ENCODE data around the gene TM9SF1.

The TM9SF1 gene

DNA sequence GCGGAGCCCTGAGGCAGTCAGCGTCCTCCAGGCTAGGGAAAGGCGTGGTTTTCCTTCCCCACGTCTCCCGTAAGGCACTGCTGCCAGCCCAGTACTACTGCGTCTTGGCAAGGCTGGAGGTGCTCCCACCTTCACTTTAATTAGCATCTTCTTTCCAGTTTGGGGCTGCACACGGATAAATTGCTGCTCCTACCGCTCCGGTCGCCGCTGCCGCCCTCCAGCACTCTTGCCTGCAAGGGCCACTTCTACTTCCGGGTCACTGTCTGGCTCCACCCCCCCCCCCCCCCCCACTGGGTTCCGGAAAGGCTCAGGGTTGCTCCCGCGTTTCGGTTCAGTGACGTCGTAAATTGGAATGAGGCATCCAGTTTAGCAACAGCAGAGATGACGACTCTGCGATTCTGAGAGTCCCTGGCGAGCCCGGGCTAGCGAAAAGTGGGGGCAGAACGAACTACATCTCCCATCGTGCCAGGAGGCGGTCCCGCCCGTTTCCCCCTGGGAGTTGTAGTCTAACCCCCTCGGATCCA, 36.9 kb upstream of the TM9SF1 start, which contains the start of gene NEDD8:
NEDD8 (minus strand) TSS at position 247 of the 524 bp plus-strand sequence; CDS start at position 147, 100 bp downstream.
- Histone ChIP-seq H3K36me3 (ENCODE audit: insufficient read depth, low read length) (peaks cover 47% of the 10 kb centered on the region), H3K9me3 (ENCODE audit: insufficient read depth, low read length, severe bottlenecking) (no peaks in the 10 kb centered on the region), H3K4me3 (ENCODE audit: low read depth in 1 of 2, low read length in 2 of 2) (peak within 1 kb of the TSS; percentile 52 to 75), H3K9ac (ENCODE audit: low read depth, low read length) (peak within 1 kb of the TSS; percentile 67), H3K79me2 (ENCODE audit: insufficient read depth, low read length) (peaks cover 76% of the 10 kb centered on the region), H3K27me3 (ENCODE audit: insufficient read depth, low read length, poor library complexity) (no peaks in the 10 kb centered on the region), H3K27ac (ENCODE audit: low read length) (peak within 1 kb of the TSS; percentile 89), H3K4me2 (ENCODE audit: insufficient read depth, low read length) (peak within 1 kb of the TSS; percentile 99), H3K4me1 (ENCODE audit: insufficient read depth, low read length) (peaks cover 42% of the 10 kb centered on the region), H4K20me1 (ENCODE audit: insufficient read depth, low read length) (peaks cover 4% of the 10 kb centered on the region; the same call in 1 of the 2 replicates), H2AFZ (ENCODE audit: low read depth, low read length) (peak within 1 kb of the TSS; percentile 80)
- ATAC-seq (ENCODE audit: insufficient read depth, low read depth) (peak; percentile 88), DNase-seq (peak; percentile 93)
- no peak for TF ChIP-seq EZH2 (IDR thresholded peaks at IDR 0.05; ENCODE audit: borderline replicate concordance, low read depth, low read length, severe bottlenecking)
- no peak for TF ChIP-seq CTCF (IDR thresholded peaks at IDR 0.05; ENCODE audit: borderline replicate concordance, extremely low read depth, low read length, poor library complexity, severe bottlenecking)

- ATAC-seq (ENCODE audit: insufficient read depth, low read depth) (no peak; the same call in 2 of the 3 replicates), DNase-seq (no peak)
- H2AFZ ChIP-seq (ENCODE audit: low read depth, low read length): peak overlapping the region; percentile 80
- H3K4me2 ChIP-seq (ENCODE audit: insufficient read depth, low read length): peak overlapping the region; percentile 99
- peaks cover 4% of the 10 kb centered on the region; the same call in 1 of the 2 replicates for H4K20me1 ChIP-seq (ENCODE audit: insufficient read depth, low read length)
- TF ChIP-seq EZH2 (IDR thresholded peaks at IDR 0.05; ENCODE audit: borderline replicate concordance, low read depth, low read length, severe bottlenecking) (no peak), CTCF (IDR thresholded peaks at IDR 0.05; ENCODE audit: borderline replicate concordance, extremely low read depth, low read length, poor library complexity, severe bottlenecking) (no peak)
- H3K79me2 ChIP-seq (ENCODE audit: insufficient read depth, low read length): peaks cover 83% of the 10 kb centered on the region
- no peaks in the 10 kb centered on the region for H3K27me3 ChIP-seq (ENCODE audit: insufficient read depth, low read length, poor library complexity)
- H3K4me1 ChIP-seq (ENCODE audit: insufficient read depth, low read length): peaks cover 42% of the 10 kb centered on the region
- H3K9ac ChIP-seq (ENCODE audit: low read depth, low read length): peak overlapping the region; percentile 67
- peaks cover 40% of the 10 kb centered on the region for H3K36me3 ChIP-seq (ENCODE audit: insufficient read depth, low read length)
- H3K9me3 ChIP-seq (ENCODE audit: insufficient read depth, low read length, severe bottlenecking): no peaks in the 10 kb centered on the region
- peak overlapping the region; percentile 89 for H3K27ac ChIP-seq (ENCODE audit: low read length)
- peak overlapping the region; percentile 52 to 75 for H3K4me3 ChIP-seq (ENCODE audit: low read depth in 1 of 2, low read length in 2 of 2)
These were observed 36.3 kb upstream of the TM9SF1 start for GRCh38 chr14:24231263-24232120.

DNA sequence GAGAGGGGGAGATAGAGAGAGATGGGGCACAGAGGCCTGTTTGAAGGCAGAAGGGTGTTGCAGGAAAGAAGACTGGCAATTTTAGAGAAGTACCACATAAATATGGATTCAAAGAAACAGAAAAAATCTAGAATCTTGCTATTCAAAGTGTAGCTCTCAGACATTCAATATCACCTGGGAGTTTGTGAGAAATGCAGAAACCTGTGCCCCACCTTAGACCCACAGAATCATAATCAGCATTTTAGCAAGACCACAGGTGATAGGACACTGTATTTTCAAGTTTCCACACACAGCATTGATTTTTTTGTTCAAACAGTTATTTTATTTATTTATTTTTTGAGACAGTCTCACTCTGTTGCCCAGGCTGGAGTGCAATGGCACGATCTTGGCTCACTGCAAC, 33.7 kb upstream of the TM9SF1 start:
- Histone ChIP-seq H4K20me1 (ENCODE audit: insufficient read depth, low read length) (peaks cover 4% of the 10 kb centered on the region; the same call in 1 of the 2 replicates), H3K4me2 (ENCODE audit: insufficient read depth, low read length) (no peak overlapping the region), H3K9ac (ENCODE audit: low read depth, low read length) (no peak overlapping the region), H3K27me3 (ENCODE audit: insufficient read depth, low read length, poor library complexity) (no peaks in the 10 kb centered on the region), H3K27ac (ENCODE audit: low read length) (no peak overlapping the region), H3K4me1 (ENCODE audit: insufficient read depth, low read length) (peaks cover 28% of the 10 kb centered on the region), H2AFZ (ENCODE audit: low read depth, low read length) (no peak overlapping the region), H3K9me3 (ENCODE audit: insufficient read depth, low read length, severe bottlenecking) (no peaks in the 10 kb centered on the region), H3K36me3 (ENCODE audit: insufficient read depth, low read length) (peaks cover 14% of the 10 kb centered on the region), H3K79me2 (ENCODE audit: insufficient read depth, low read length) (peaks cover 87% of the 10 kb centered on the region), H3K4me3 (ENCODE audit: low read depth in 1 of 2, low read length in 2 of 2) (no peak overlapping the region)
- TF ChIP-seq CTCF (IDR thresholded peaks at IDR 0.05; ENCODE audit: borderline replicate concordance, extremely low read depth, low read length, poor library complexity, severe bottlenecking) (no peak), EZH2 (IDR thresholded peaks at IDR 0.05; ENCODE audit: borderline replicate concordance, low read depth, low read length, severe bottlenecking) (no peak)
- DNase-seq (no peak), ATAC-seq (ENCODE audit: insufficient read depth, low read depth) (no peak)
